Lower leg skin (tissue), 4 donors: ENCODE data around the gene NOM1. TPM values are rescaled to one million over a fixed set of nuclear protein-coding genes. Genes with fewer than 3 reads are reported as not detected.

ENCODE experiments used
- DNase-seq, 2 donors: peaks; one replicate each; pipeline ENCODE4 v3.0.0-alpha.2; 2019; ENCODE audit warnings: low spot score in 2 of 2
- H3K4me3 ChIP-seq: fragments of 200-600 bp; sonication (generic); 2 replicates; pipeline ENCODE4 v1.5.1; 2017; ENCODE audit warnings: mild to moderate bottlenecking, low read depth; ENCODE audit not compliant: poor library complexity, severe bottlenecking
- CTCF ChIP-seq, 3 donors: fragments of 450-650 bp; IDR thresholded peaks; one replicate each; pipeline ENCODE4 v1.5.1; 2016; ENCODE audit warnings: antibody characterized with exemption in 3 of 3, mild to moderate bottlenecking in 3 of 3, moderate library complexity in 2 of 3
- POLR2A ChIP-seq, 2 donors: fragments of 450-650 bp; IDR thresholded peaks; one replicate each; pipeline ENCODE4 v1.6.1; 2016 to 2017; ENCODE audit warnings: antibody characterized with exemption in 2 of 2, mild to moderate bottlenecking in 1 of 2, moderate library complexity in 1 of 2
- WGBS, 2 donors: methylation state at CpG; one replicate each; pipeline ENCODE4 v1.1.5; 2018; 5-methylcytosine and 5-hydroxymethylcytosine counted together
- intact Hi-C: fragments of 100-400 bp; cut with DNase I; formaldehyde crosslinking; loops from one replicate; pipeline ENCODE4 v1.15.0; 2023; ENCODE audit warnings: low total_unique reads
- total RNA-seq, 4 donors: library from RNA; depleted of rRNA; stranded (reverse); fragments of >200 nt; gene quantifications; one replicate each; pipeline ENCODE4 v1.1.0, GENCODE V29; 2016

NOM1 gene
- total RNA-seq, 4 donors from 2014 or later: 9.0 to 26.4 (median 17.4) TPM

- no peak overlapping the region for H3K4me3 ChIP-seq
- peak in 1 of 2 donors; percentile 56 for DNase-seq
- TF ChIP-seq POLR2A (IDR thresholded peaks at IDR 0.05) (no peak), CTCF (IDR thresholded peaks at IDR 0.05) (no peak)
- 7 to 8% methylated on average over 31 of the region's 32 CpGs for WGBS, 2 donors
- intact Hi-C loops: no loop called here
Measured at GRCh38 chr7:157001920-157002818, 52.7 kb downstream of the NOM1 start.

GRCh38 chr7:157002819-157003421 lies 53.4 kb downstream of the NOM1 start:
- H3K4me3 ChIP-seq: no peak overlapping the region
- intact Hi-C loops: no loop called here
- WGBS, 2 donors: 5 to 7% methylated on average over 44 to 45 of the region's 47 CpGs
- peak in 1 of 2 donors; percentile 79 for DNase-seq
- TF ChIP-seq POLR2A (IDR thresholded peaks at IDR 0.05) (no peak), CTCF (IDR thresholded peaks at IDR 0.05) (no peak)

GRCh38 chr7:157003445-157003755 lies 53.9 kb downstream of the NOM1 start:
- TF ChIP-seq POLR2A (IDR thresholded peaks at IDR 0.05): no peak
- no peak for TF ChIP-seq CTCF (IDR thresholded peaks at IDR 0.05)
- 7 to 18% methylated on average over 6 of the region's 6 CpGs for whole genome bisulfite sequencing, 2 donors
- DNase-seq: peak in 1 of 2 donors; percentile 61
- intact Hi-C loops: no loop called here
- H3K4me3 ChIP-seq: no peak overlapping the region

GRCh38 chr7:157003756-157004520 lies 54.4 kb downstream of the NOM1 start:
- 2% methylated on average over 48 to 52 of the region's 60 CpGs for WGBS, 2 donors
- DNase-seq: peak in 1 of 2 donors; percentile 78
- no peak overlapping the region for H3K4me3 ChIP-seq
- TF ChIP-seq POLR2A (IDR thresholded peaks at IDR 0.05) (no peak), CTCF (IDR thresholded peaks at IDR 0.05) (no peak)
- intact Hi-C loops: no loop called here

- WGBS, 2 donors: 2 to 7% methylated on average over 38 to 51 of the region's 56 CpGs
- intact Hi-C loops: no loop called here
- DNase-seq: peak in 1 of 2 donors; percentile 68
- H3K4me3 ChIP-seq: no peak overlapping the region
- no peak for TF ChIP-seq POLR2A (IDR thresholded peaks at IDR 0.05)
- TF ChIP-seq CTCF (IDR thresholded peaks at IDR 0.05): no peak
Measured at GRCh38 chr7:157004521-157005455, 55.3 kb downstream of the NOM1 start.
